IMR-90 (cell line): ENCODE data around the gene IL17C. TPM values are rescaled to one million over a fixed set of nuclear protein-coding genes. Genes with fewer than 3 reads are reported as not detected.
A peak's percentile ranks its signal among the peaks of the same experiment; 100 is the strongest.

Experiments used
- ATAC-seq: fragments of 200-7000 bp; cut with Tn5 transposase; 2 replicates; pipeline ENCODE4 v1.9.1; 2020; ENCODE audit warnings: low read depth, mild to moderate bottlenecking, moderate library complexity
- BruUV-seq: library from RNA; stranded (reverse); fragments of 400-500 nt; replicated peaks from 2 replicates; lab custom pipeline; 2021; lab: Mats Ljungman, UMichigan
- CTCF ChIA-PET: fragments of 300-600 bp; formaldehyde crosslinking; extraction: SDS; loops from one replicate; lab custom pipeline; 2021; ENCODE audit warnings: antibody characterized with exemption; lab: Yijun Ruan, JAX
- POLR2A ChIA-PET: fragments of 300-600 bp; sonication (Branson Sonifier 250); formaldehyde crosslinking; loops from one replicate; lab custom pipeline; 2022; ENCODE audit warnings: antibody characterized with exemption; ENCODE audit not compliant: unreplicated experiment; lab: Charles Lee
- DNase-seq: peaks from one replicate; pipeline ENCODE4 v3.0.0; 2013
- H2AFZ ChIP-seq: replicated peaks from 2 replicates; pipeline ENCODE3; 2013; ENCODE audit warnings: low read length, mild to moderate bottlenecking; ENCODE audit not compliant: poor library complexity
- H2AK5ac ChIP-seq: 2 replicates; pipeline ENCODE4 v1.6.1; 2013; ENCODE audit warnings: low read depth, low read length, inconsistent platforms
- H2AK9ac ChIP-seq: replicated peaks from 2 replicates; pipeline ENCODE3; 2013; ENCODE audit warnings: mild to moderate bottlenecking, low read depth, low read length, moderate library complexity; ENCODE audit not compliant: poor library complexity
- H2BK120ac ChIP-seq: 2 replicates; pipeline ENCODE4 v1.6.1; 2013; ENCODE audit warnings: low read depth, low read length, inconsistent platforms
- H2BK15ac ChIP-seq: 3 replicates; pipeline ENCODE4 v1.6.1; 2013; ENCODE audit warnings: low read depth, low read length, inconsistent platforms
- H2BK20ac ChIP-seq: 2 replicates; pipeline ENCODE4 v1.6.1; 2013; ENCODE audit warnings: low read depth, mild to moderate bottlenecking, inconsistent platforms, low read length, moderate library complexity
- H2BK5ac ChIP-seq: 2 replicates; pipeline ENCODE4 v1.6.1; 2013; ENCODE audit warnings: mild to moderate bottlenecking, low read depth, low read length, inconsistent platforms; ENCODE audit not compliant: poor library complexity, severe bottlenecking
- H3K14ac ChIP-seq: replicated peaks from 2 replicates; pipeline ENCODE4 v1.6.1; 2013; ENCODE audit warnings: low read depth, low read length, inconsistent platforms
- H3K18ac ChIP-seq: 2 replicates; pipeline ENCODE4 v1.6.1; 2013; ENCODE audit warnings: low read depth, low read length, control low read depth
- H3K23ac ChIP-seq: 2 replicates; pipeline ENCODE4 v1.6.1; 2013; ENCODE audit warnings: low read depth, low read length, inconsistent platforms
- H3K27ac ChIP-seq: 2 replicates; pipeline ENCODE4 v1.5.1; 2013; ENCODE audit warnings: mild to moderate bottlenecking, control low read depth, low read length; ENCODE audit not compliant: insufficient read depth
- H3K27me3 ChIP-seq: 2 replicates; pipeline ENCODE4 v1.6.1; 2013; ENCODE audit warnings: low read length; ENCODE audit not compliant: control insufficient read depth, insufficient read depth
- H3K36me3 ChIP-seq: 2 replicates; pipeline ENCODE4 v1.6.1; 2013; ENCODE audit warnings: low read length, mixed read lengths; ENCODE audit not compliant: control insufficient read depth, insufficient read depth
- H3K4ac ChIP-seq: 2 replicates; pipeline ENCODE4 v1.6.1; 2013; ENCODE audit warnings: low read depth, low read length, inconsistent platforms
- H3K4me1 ChIP-seq: 2 replicates; pipeline ENCODE4 v1.6.1; 2013; ENCODE audit warnings: low read length, mixed read lengths; ENCODE audit not compliant: control insufficient read depth, insufficient read depth
- H3K4me2 ChIP-seq: 2 replicates; pipeline ENCODE4 v1.6.1; 2013; ENCODE audit warnings: low read depth, mild to moderate bottlenecking, control low read depth, low read length, moderate library complexity
- H3K4me3 ChIP-seq: 2 replicates; pipeline ENCODE4 v1.5.1; 2013; ENCODE audit warnings: low read depth, mild to moderate bottlenecking, control low read depth, low read length, moderate library complexity; ENCODE audit not compliant: insufficient read depth
- H3K56ac ChIP-seq: 2 replicates; pipeline ENCODE4 v1.6.1; 2013; ENCODE audit warnings: low read length, inconsistent platforms; ENCODE audit not compliant: insufficient read depth; ENCODE audit errors: extremely low read depth
- H3K79me1 ChIP-seq, 2 experiments: 2 replicates each; pipeline ENCODE4 v1.6.1; 2013; ENCODE audit warnings: low read length in 2 of 2, inconsistent platforms in 1 of 2, low read depth in 1 of 2
- H3K9ac ChIP-seq: 2 replicates; pipeline ENCODE4 v1.6.1; 2013; ENCODE audit warnings: low read depth, low read length, control low read depth
- H3K9me1 ChIP-seq: 2 replicates; pipeline ENCODE4 v1.6.1; 2013; ENCODE audit warnings: low read length, inconsistent platforms; ENCODE audit not compliant: insufficient read depth
- H3K9me3 ChIP-seq: 2 replicates; pipeline ENCODE4 v1.6.1; 2013; ENCODE audit warnings: low read length; ENCODE audit not compliant: control insufficient read depth, insufficient read depth
- H4K20me1 ChIP-seq: 2 replicates; pipeline ENCODE4 v1.6.1; 2013; ENCODE audit warnings: low read length, inconsistent platforms; ENCODE audit not compliant: insufficient read depth
- H4K5ac ChIP-seq: 2 replicates; pipeline ENCODE4 v1.6.1; 2013; ENCODE audit warnings: mild to moderate bottlenecking, low read depth, low read length, control low read depth
- H4K8ac ChIP-seq, 2 experiments: 2 replicates each; pipeline ENCODE4 v1.6.1; 2013; ENCODE audit warnings: low read depth in 2 of 2, low read length in 2 of 2, control low read depth in 1 of 2, inconsistent platforms in 1 of 2
- H4K91ac ChIP-seq: 2 replicates; pipeline ENCODE4 v1.6.1; 2013; ENCODE audit warnings: low read depth, low read length, inconsistent platforms; ENCODE audit not compliant: insufficient read depth
- CEBPB ChIP-seq: IDR thresholded peaks from 2 replicates; pipeline ENCODE4 v1.6.1; 2012; ENCODE audit warnings: low read depth, low read length, improper control_type of control experiment
- WGBS, 2 experiments: methylation state at CpG; one replicate each; pipeline versions ENCODE4 v1.1.5 to v1.1.7; 2013; ENCODE audit warnings: missing lambda C conversion rate in 2 of 2; ENCODE audit not compliant: insufficient read length in 1 of 2; ENCODE audit errors: extremely low coverage in 2 of 2; 5-methylcytosine and 5-hydroxymethylcytosine counted together
- dilution Hi-C: fragments of 300-500 bp; cut with HindIII; formaldehyde crosslinking; loops from one replicate; pipeline ENCODE4 v1.14.3; 2018; ENCODE audit warnings: low sequenced_read_pairs; ENCODE audit not compliant: unreplicated experiment
- in situ Hi-C: fragments of 300-500 bp; cut with MboI; formaldehyde crosslinking; loops from 3 replicates; pipeline ENCODE4 v1.14.3; 2019; ENCODE audit warnings: low sequenced_read_pairs, inconsistent platforms, mixed read lengths
- intact Hi-C: fragments of 100-400 bp; cut with micrococcal nuclease; formaldehyde crosslinking; loops from 2 replicates; pipeline ENCODE4 v1.10.0; 2022
- polyA plus RNA-seq, 3 experiments: library from polyadenylated mRNA; depleted of rRNA; stranded (reverse); fragments of >200 nt; gene quantifications; 2 replicates each; pipeline ENCODE4 v1.2.3, GENCODE V29; 2012; ENCODE audit warnings: low replicate concordance in 1 of 3
- total RNA-seq: library from RNA; depleted of rRNA; stranded (reverse); fragments of >200 nt; gene quantifications from 2 replicates; pipeline ENCODE4 v1.2.3, GENCODE V29; 2012

IL17C gene
- total and polyA plus RNA-seq, 2 of the 4 experiments (the other 2 are of a cell fraction) = 0.09 TPM; not detected in 1

DNA sequence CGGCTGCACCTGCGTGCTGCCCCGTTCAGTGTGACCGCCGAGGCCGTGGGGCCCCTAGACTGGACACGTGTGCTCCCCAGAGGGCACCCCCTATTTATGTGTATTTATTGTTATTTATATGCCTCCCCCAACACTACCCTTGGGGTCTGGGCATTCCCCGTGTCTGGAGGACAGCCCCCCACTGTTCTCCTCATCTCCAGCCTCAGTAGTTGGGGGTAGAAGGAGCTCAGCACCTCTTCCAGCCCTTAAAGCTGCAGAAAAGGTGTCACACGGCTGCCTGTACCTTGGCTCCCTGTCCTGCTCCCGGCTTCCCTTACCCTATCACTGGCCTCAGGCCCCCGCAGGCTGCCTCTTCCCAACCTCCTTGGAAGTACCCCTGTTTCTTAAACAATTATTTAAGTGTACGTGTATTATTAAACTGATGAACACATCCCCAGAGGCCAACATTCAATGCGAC, 1.7 kb downstream of the IL17C start:
- intact Hi-C loops = no loop called here
- H2BK120ac ChIP-seq = no peak overlapping the region
- DNase-seq (no peak), ATAC-seq (no peak)
- H2BK15ac ChIP-seq = no peak overlapping the region
- no peak overlapping the region for H2BK20ac ChIP-seq
- H3K4me2 ChIP-seq = no peak overlapping the region
- WGBS, 2 experiments = no CpG with 5 or more reads among the region's 13 CpGs
- no peak overlapping the region for H3K4me3 ChIP-seq
- in situ Hi-C loops = no loop called here
- H4K91ac ChIP-seq = no peak overlapping the region
- H3K27ac ChIP-seq = no peak overlapping the region
- H2AK5ac ChIP-seq = no peak overlapping the region
- peaks cover 4% of the 10 kb centered on the region for H3K4me1 ChIP-seq
- peaks cover 3% of the 10 kb centered on the region for H3K36me3 ChIP-seq
- no peak overlapping the region for H2BK5ac ChIP-seq
- peaks cover 27% of the 10 kb centered on the region for H3K27me3 ChIP-seq
- H4K8ac ChIP-seq = no peak overlapping the region
- no TSS peak for BruUV-seq
- no peaks in the 10 kb centered on the region for H3K9me3 ChIP-seq
- no peak overlapping the region for H3K14ac ChIP-seq
- H3K18ac ChIP-seq = no peak overlapping the region
- H3K56ac ChIP-seq = no peak overlapping the region
- ChIA-PET POLR2A (no interaction called here), CTCF (no interaction called here)
- H2AFZ ChIP-seq = no peak overlapping the region
- dilution Hi-C loops = no loop called here
- H3K9me1 ChIP-seq = peaks cover 2% of the 10 kb centered on the region; the same call in 1 of the 2 replicates
- no peaks in the 10 kb centered on the region for H3K79me1 ChIP-seq
- H2AK9ac ChIP-seq = peak overlapping the region; percentile 72
- no peak overlapping the region for H3K4ac ChIP-seq
- H4K5ac ChIP-seq = no peak overlapping the region
- no peak overlapping the region for H3K9ac ChIP-seq
- H4K20me1 ChIP-seq = peaks cover 8% of the 10 kb centered on the region; the same call in 1 of the 2 replicates
- no peak for TF ChIP-seq CEBPB
- H3K23ac ChIP-seq = no peak overlapping the region
